BLaER1 (cell line): ENCODE results near the gene MYL5.
"Not testable (repeated sequence)": the region's sequence is repeated elsewhere in the genome, so short reads cannot be mapped to it uniquely, and the experiment has no call there.

Experiments
- H3K27ac ChIP-seq: shearing (Covaris generic); formaldehyde crosslinking; 2 replicates; pipeline ENCODE4 v1.8.1; 2022
- H3K27me3 ChIP-seq: shearing (Covaris generic); formaldehyde crosslinking; 2 replicates; pipeline ENCODE4 v1.8.1; 2022
- H3K36me3 ChIP-seq: shearing (Covaris generic); formaldehyde crosslinking; 2 replicates; pipeline ENCODE4 v1.8.1; 2022
- H3K4me1 ChIP-seq: shearing (Covaris generic); formaldehyde crosslinking; 2 replicates; pipeline ENCODE4 v1.8.1; 2022
- H3K4me2 ChIP-seq: shearing (Covaris generic); formaldehyde crosslinking; 2 replicates; pipeline ENCODE4 v1.8.1; 2022
- H3K4me3 ChIP-seq: shearing (Covaris generic); formaldehyde crosslinking; 2 replicates; pipeline ENCODE4 v1.8.1; 2022
- H3K9ac ChIP-seq: shearing (Covaris generic); formaldehyde crosslinking; 2 replicates; pipeline ENCODE4 v1.8.1; 2022
- H3K9me3 ChIP-seq: shearing (Covaris generic); formaldehyde crosslinking; 2 replicates; pipeline ENCODE4 v1.8.1; 2022
- H4K20me1 ChIP-seq: shearing (Covaris generic); formaldehyde crosslinking; 2 replicates; pipeline ENCODE4 v1.8.1; 2022
- Cebpa-rat ChIP-seq: shearing (Covaris generic); IDR thresholded peaks from 2 replicates; pipeline ENCODE4 v1.8.1; 2022

The MYL5 gene

DNA sequence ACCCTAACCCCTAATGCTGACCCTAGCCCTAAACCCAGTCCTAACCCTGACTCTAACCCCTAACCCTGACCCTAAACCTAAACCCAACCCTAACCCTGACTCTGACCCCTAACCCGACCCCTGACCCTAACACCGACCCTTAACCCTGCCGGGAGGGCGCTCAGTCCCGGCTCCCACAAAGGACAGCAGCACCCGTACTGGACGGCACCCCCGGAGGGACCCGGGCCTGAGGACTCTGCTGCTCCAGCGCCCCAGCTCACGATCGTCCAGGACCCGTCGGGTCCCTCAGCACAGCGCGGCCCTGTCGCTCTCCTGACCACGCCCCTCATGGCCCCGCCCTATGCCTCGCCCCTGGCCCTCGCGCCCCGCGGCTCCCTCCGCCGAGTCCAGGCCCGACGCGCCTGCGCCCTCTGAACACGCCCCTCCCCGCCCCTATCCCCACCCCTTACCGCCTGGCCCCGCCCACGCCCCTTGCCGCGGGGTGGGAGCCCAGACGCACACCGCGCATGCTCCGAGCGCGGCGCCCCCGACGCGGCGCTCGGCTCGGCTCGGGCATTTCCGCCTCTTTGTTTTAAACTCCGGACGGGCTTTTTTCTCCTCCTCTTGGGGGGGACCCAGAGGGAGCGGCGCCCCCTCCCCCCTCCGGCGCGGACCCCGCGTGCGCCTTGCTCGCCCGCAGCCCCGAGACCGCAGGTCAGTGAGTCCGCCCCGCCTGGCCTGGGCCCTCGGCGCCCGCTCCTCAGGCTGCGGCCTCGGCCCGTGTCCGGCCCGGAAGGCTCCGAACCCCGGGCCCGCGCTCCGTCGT is 31.1 kb downstream of the MYL5 start, which contains the start of gene PCGF3:
Gene PCGF3 (plus strand): TSS at position 555 of the 805 bp plus-strand sequence. CDS start 27,849 bp downstream, outside the sequence.
- no peaks in the 10 kb centered on the region for H3K27me3 ChIP-seq
- peaks cover 26% of the 10 kb centered on the region for H3K36me3 ChIP-seq
- peak within 1 kb of the TSS; percentile 95 for H3K4me3 ChIP-seq
- H3K27ac ChIP-seq, result peak within 1 kb of the TSS; percentile 100
- H3K9me3 ChIP-seq, result peaks cover 6% of the 10 kb centered on the region; the same call in 1 of the 2 replicates
- peaks cover 40% of the 10 kb centered on the region for H3K4me1 ChIP-seq
- no peak for TF ChIP-seq Cebpa-rat
- H3K4me2 ChIP-seq, result peak within 1 kb of the TSS; percentile 91
- H3K9ac ChIP-seq, result peak within 1 kb of the TSS; percentile 100
- peaks cover 40% of the 10 kb centered on the region for H4K20me1 ChIP-seq

DNA sequence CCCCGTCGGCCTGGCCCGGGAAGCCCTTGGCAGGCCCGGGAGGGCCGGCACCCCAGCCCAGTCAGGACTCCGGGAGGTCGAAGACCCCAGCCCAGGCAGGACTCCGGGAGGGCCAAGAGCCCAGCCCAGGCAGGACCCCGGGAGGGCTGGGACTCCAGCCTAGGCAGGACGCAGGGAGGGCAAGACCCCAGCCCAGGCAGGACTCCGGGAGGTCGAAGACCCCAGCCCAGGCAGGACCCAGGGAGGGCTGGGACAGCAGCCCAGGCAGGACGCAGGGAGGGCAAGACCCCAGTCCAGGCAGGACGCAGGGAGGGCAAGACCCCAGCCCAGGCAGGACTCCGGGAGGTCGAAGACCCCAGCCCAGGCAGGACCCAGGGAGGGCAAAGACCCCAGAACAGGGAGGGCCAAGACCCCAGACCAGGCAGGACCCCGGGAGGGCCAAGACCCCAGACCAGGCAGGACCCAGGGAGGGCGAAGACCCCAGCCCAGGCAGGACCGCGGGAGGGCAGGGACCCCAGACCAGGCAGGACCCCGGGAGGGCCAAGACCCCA is 31.8 kb downstream of the MYL5 start:
- peaks cover 34% of the 10 kb centered on the region for H3K4me1 ChIP-seq

DNA sequence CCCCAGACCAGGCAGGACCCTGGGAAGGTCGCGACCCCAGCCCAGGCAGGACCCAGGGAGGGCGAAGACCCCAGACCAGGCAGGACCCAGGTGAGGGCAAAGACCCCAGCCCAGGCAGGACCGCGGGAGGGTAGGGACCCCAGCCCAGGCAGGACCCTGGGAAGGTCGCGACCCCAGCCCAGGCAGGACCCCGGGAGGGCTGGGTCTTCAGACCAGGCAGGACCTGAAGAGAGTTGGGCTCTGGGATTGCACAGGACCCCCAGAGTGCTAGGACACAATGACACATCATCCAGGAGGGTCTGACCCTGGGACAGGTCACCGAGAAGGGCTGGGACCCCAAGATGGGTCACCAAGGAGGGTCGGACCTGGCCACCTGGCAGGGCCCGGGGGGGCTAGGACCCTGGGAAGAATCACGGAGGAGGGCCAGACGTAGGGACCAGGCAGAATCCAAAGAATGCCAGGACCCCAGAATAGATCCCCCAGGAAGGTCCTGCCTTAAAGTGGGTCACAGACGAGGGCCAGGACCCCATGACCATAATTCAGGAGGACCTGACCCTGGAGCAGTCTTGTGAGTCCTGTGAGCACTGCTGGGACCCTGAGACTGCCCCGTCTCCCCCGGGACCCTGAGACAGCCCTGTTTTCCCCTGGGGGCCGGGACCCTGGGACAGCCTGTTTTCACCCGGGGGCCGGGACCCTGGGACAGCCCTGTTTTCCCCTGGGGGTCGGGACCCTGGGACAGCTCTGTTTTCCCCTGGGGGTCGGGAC is 32.7 kb downstream of the MYL5 start:
- peak overlapping the region; percentile 100 for H3K27ac ChIP-seq
- no peak for TF ChIP-seq Cebpa-rat
- peaks cover 34% of the 10 kb centered on the region for H3K4me1 ChIP-seq
- H4K20me1 ChIP-seq, result peaks cover 55% of the 10 kb centered on the region
- peaks cover 34% of the 10 kb centered on the region for H3K36me3 ChIP-seq
- H3K4me3 ChIP-seq, result peak overlapping the region; percentile 95
- peak overlapping the region; percentile 100 for H3K9ac ChIP-seq
- peaks cover 12% of the 10 kb centered on the region for H3K9me3 ChIP-seq
- H3K27me3 ChIP-seq, result no peaks in the 10 kb centered on the region
- peak overlapping the region; percentile 91 for H3K4me2 ChIP-seq

More for the DNA sequence above, 31.8 kb downstream of the MYL5 start:
- Histone ChIP-seq H3K4me2 (peak overlapping the region; percentile 91), H3K36me3 (peaks cover 33% of the 10 kb centered on the region), H3K9ac (peak overlapping the region; percentile 100), H3K27ac (peak overlapping the region; percentile 100), H3K9me3 (peaks cover 12% of the 10 kb centered on the region), H3K4me3 (peak overlapping the region; percentile 95), H4K20me1 (peaks cover 47% of the 10 kb centered on the region)
- H3K27me3 ChIP-seq, result not testable (repeated sequence)

DNA sequence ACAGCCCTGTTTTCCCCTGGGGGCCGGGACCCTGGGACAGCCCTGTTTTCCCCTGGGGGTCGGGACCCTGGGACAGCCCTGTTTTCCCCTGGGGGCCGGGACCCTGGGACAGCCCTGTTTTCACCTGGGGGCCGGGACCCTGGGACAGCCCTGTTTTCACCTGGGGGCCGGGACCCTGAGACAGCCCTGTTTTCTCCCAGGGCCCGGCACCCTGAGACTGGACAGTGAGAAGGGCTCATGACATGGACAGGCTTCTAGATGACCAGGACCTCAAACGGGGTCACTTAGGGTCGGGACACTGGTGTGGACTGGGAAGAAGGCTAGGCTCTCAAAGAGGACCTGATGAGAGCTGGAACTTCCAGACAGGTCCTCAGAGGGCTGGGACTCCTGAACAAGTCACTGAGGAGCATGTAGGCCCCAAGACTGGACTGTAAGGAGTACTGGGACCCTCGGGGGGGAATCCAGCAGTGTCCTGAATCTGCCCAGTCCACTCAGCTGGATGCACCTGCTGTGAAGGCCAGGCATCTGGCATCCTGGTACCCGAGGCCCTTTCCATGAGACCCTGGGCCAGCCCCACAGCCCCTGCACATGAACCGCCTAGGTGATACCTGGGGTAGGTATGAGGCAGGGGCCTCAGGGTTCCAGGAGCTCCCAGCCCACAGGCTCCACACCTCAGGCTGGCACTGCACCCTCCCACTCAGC is 33.7 kb downstream of the MYL5 start:
- Histone ChIP-seq H4K20me1 (peaks cover 66% of the 10 kb centered on the region), H3K4me2 (peak overlapping the region; percentile 91), H3K4me3 (peak overlapping the region; percentile 95), H3K36me3 (peaks cover 39% of the 10 kb centered on the region), H3K27me3 (no peaks in the 10 kb centered on the region), H3K27ac (no peak overlapping the region), H3K9ac (peak overlapping the region; percentile 100; the same call in 1 of the 2 replicates), H3K4me1 (peaks cover 41% of the 10 kb centered on the region), H3K9me3 (peaks cover 12% of the 10 kb centered on the region)
- TF ChIP-seq Cebpa-rat, result no peak

DNA sequence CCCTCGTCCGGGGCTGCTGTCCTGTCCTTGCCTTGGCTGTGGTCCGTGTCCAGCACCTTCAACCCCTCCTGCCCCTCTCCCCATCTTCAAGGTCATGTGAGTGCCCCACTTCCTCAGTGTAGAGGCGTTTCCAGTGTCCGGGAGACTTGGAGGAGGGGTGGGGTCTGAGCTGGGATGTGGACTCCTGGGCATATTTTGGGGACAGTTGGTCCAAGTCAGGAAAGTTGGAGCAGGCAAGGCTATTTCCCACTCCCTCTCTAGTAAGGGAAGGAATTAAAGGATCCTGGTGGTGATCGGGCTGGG is 34.2 kb downstream of the MYL5 start:
- Histone ChIP-seq H3K27me3 (no peaks in the 10 kb centered on the region), H3K36me3 (peaks cover 44% of the 10 kb centered on the region), H3K9ac (no peak overlapping the region), H3K27ac (no peak overlapping the region), H4K20me1 (peaks cover 71% of the 10 kb centered on the region), H3K4me1 (peaks cover 44% of the 10 kb centered on the region), H3K9me3 (peaks cover 12% of the 10 kb centered on the region), H3K4me3 (peak overlapping the region; percentile 95; the same call in 1 of the 2 replicates), H3K4me2 (peak overlapping the region; percentile 91)
- no peak for TF ChIP-seq Cebpa-rat

DNA sequence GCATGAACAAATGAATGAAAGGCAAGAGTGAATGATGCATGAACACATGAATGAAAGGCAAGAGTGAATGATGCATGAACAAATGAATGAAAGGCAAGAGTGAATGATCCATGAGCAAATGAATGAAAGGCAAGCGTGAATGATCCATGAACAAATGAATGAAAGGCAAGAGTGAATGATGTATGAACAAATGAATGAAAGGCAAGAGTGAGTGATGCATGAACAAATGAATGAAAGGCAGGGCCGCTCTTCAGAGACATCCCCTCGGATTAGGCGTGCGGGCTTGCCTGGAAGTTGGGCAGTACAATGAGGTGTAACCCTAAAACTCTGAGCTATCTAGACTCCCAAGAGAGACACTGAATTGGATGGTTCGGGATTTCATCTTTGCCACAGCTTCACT is 35.0 kb downstream of the MYL5 start:
- Histone ChIP-seq H3K36me3 (peaks cover 51% of the 10 kb centered on the region), H4K20me1 (peaks cover 79% of the 10 kb centered on the region), H3K27me3 (no peaks in the 10 kb centered on the region), H3K4me1 (peaks cover 44% of the 10 kb centered on the region), H3K4me3 (no peak overlapping the region), H3K27ac (no peak overlapping the region), H3K9me3 (peaks cover 12% of the 10 kb centered on the region), H3K9ac (no peak overlapping the region), H3K4me2 (peak overlapping the region; percentile 91; the same call in 1 of the 2 replicates)
- no peak for TF ChIP-seq Cebpa-rat

DNA sequence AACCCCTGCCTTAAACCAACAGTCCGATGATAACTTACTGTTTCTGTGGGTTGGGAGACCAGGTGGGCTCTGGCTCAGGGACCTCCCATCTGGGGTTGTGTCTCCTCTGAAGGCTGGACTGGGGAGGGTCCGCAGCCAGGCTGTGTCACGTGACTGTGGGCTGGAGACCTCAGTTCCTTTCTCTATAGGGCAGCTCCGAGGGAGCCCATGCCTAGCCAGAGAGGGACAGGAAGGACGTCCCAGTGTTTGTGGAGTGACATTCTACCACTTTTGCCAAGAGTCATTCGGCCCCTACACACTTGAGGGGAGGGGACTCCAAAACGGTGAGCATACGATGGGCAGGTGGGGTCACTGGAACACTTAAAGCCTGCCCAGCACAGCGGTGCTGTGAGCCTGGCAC is 35.8 kb downstream of the MYL5 start:
- H4K20me1 ChIP-seq, result peaks cover 86% of the 10 kb centered on the region
- no peaks in the 10 kb centered on the region for H3K27me3 ChIP-seq
- peaks cover 12% of the 10 kb centered on the region for H3K9me3 ChIP-seq
- peaks cover 59% of the 10 kb centered on the region for H3K36me3 ChIP-seq
- H3K27ac ChIP-seq, result no peak overlapping the region
- peak overlapping the region; percentile 91; the same call in 1 of the 2 replicates for H3K4me2 ChIP-seq
- no peak overlapping the region for H3K9ac ChIP-seq
- TF ChIP-seq Cebpa-rat, result no peak
- no peak overlapping the region for H3K4me3 ChIP-seq
- H3K4me1 ChIP-seq, result peaks cover 44% of the 10 kb centered on the region

DNA sequence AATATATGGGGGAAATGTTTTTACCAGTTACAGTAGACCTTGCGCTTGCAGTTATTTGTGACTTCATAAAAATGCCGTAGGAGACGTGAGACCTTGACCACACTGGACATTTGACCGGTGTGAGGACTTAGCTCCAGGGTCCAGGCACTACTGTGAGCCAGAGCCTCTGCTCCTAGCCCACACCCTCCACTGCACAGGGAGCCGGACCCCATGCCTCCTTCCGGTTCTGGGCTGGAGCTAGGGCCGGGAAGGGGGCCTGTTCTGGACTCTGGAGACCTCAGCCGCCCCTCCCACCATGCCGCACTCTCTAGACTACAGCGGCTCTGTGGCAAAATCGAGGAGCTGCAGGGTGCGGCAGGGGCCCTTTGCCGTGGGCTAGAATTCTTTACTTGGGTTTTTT is 36.6 kb downstream of the MYL5 start:
- H3K9ac ChIP-seq, result no peak overlapping the region
- TF ChIP-seq Cebpa-rat, result no peak
- H3K36me3 ChIP-seq, result peaks cover 63% of the 10 kb centered on the region
- no peak overlapping the region for H3K27ac ChIP-seq
- H4K20me1 ChIP-seq, result peaks cover 94% of the 10 kb centered on the region
- peaks cover 44% of the 10 kb centered on the region for H3K4me1 ChIP-seq
- no peaks in the 10 kb centered on the region for H3K27me3 ChIP-seq
- no peak overlapping the region for H3K4me2 ChIP-seq
- H3K4me3 ChIP-seq, result no peak overlapping the region
- H3K9me3 ChIP-seq, result peaks cover 12% of the 10 kb centered on the region

DNA sequence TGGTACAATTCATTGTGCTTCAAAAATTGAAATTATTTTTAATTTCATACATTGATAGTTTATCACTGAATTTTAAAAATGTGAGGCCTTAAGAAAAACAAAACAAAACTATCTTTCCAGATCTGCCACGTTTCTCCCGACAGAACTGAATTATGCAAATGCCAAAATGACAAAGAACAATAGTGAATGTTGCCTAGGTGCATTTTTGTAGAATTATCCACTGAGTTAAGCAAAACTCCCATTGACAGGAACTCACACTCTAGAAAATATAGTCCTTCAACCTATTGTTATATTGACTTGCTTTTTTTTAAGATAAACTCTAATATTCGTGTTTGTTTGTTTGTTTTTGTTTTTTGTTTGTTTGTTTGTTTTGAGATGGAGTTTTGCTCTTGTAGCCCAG is 37.8 kb downstream of the MYL5 start:
- peaks cover 44% of the 10 kb centered on the region for H3K4me1 ChIP-seq
- peaks cover 68% of the 10 kb centered on the region for H3K36me3 ChIP-seq
- peaks cover 12% of the 10 kb centered on the region for H3K9me3 ChIP-seq
- H3K4me2 ChIP-seq, result no peak overlapping the region
- H4K20me1 ChIP-seq, result peaks cover 100% of the 10 kb centered on the region
- no peak for TF ChIP-seq Cebpa-rat
- H3K9ac ChIP-seq, result no peak overlapping the region
- no peak overlapping the region for H3K4me3 ChIP-seq
- H3K27ac ChIP-seq, result no peak overlapping the region
- no peaks in the 10 kb centered on the region for H3K27me3 ChIP-seq
